ENCODE results near the gene SUN5.

DNA sequence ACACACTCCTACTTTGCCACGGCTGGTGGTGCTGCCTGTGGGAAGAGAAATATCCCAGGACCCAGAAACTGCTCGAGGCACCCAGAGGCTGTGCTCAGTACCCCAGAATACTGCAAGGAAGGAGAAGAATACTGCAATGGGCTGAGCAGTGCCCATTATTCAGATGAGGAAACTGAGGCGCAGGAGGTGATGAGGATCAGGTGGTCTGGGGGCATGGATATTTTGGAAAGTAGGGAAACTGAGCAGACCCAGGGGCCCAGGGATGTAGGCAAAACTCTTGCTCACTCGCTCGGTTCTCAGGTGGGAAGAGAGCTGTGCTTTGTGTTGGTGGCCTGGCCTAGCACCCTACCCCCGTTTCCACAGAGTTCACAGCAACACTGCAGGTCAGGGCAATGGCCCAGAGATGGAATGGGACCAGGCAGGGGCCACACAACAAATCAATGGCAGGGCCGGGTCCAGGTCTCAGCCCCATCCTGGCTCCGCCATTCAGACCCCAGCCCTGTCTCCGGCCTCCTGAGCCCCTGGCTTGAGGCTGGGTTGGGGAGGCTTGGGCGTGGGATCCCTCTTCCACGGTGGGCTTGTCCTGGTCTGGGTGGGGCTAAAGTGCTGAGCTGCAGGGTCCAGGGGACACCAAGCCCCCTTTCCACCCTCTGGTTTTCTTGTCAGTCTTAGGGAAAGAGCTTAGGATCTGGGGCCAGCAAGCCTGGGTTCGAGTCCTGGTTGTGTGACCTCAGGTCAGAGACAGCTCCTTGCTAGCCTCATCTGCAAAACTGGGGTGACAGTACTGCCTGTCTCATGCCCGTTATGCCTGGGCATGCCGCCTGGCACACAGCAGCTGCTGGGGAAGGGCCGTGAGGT lies 33.9 kb downstream of the SUN5 start:
- TF ChIP-seq POLR2A (IDR thresholded peaks at IDR 0.05; ENCODE audit: low read length) (no peak), GATA1 (IDR thresholded peaks at IDR 0.05; ENCODE audit: low read depth, low read length) (no peak)

Data from erythroblast (primary cell).